SK-N-SH (cell line): Measurements from ENCODE around the gene TFRC. TPM values are rescaled to one million over a fixed set of nuclear protein-coding genes. Genes with fewer than 3 reads are reported as not detected.

Source experiments
- CTCF ChIA-PET: fragments of 300-600, 350-600 bp; formaldehyde crosslinking; extraction: SDS; loops from one replicate; lab custom pipeline; 2021; lab: Yijun Ruan, JAX
- POLR2A ChIA-PET: fragments of 350-600 bp; sonication (Branson Sonifier 250); formaldehyde crosslinking; extraction: SDS; loops from one replicate; lab custom pipeline; 2020; ENCODE audit warnings: antibody characterized with exemption, inconsistent platforms; lab: Yijun Ruan, JAX
- DNase-seq: peaks from one replicate; pipeline ENCODE4 v3.0.0; 2012
- H2AFZ ChIP-seq: fragments of 200-600 bp; sonication (generic); 2 replicates; pipeline ENCODE4 v1.8.1; 2016; ENCODE audit warnings: antibody characterized with exemption, mild to moderate bottlenecking, low read depth
- H3F3A ChIP-seq: fragments of 200-600 bp; sonication (generic); replicated peaks from 2 replicates; pipeline ENCODE3; 2016; ENCODE audit warnings: antibody characterized with exemption, mild to moderate bottlenecking; ENCODE audit not compliant: insufficient read depth
- H3K27ac ChIP-seq, 2 experiments: fragments of 200-500 bp in 1 of 2; fragments of 200-600 bp in 1 of 2; sonication (Bioruptor generic) in 1 of 2; sonication (generic), shearing (Covaris generic) in 1 of 2; 2 replicates each; pipeline versions ENCODE4 v1.5.1 to v1.6.1; 2014 to 2016; ENCODE audit warnings: low read depth in 2 of 2, inconsistent platforms in 1 of 2, low read length in 1 of 2, mild to moderate bottlenecking in 1 of 2, mixed read lengths in 1 of 2
- H3K27me3 ChIP-seq: fragments of 200-600 bp; sonication (generic), shearing (Covaris generic); 2 replicates; pipeline ENCODE4 v1.6.1; 2016; ENCODE audit warnings: mixed run types; ENCODE audit not compliant: insufficient read depth
- H3K36me3 ChIP-seq, 2 experiments: fragments of 200-500 bp in 1 of 2; fragments of 200-600 bp in 1 of 2; sonication (Bioruptor generic) in 1 of 2; sonication (generic) in 1 of 2; replicated peaks in 1 of 2; 2 replicates each; pipeline versions ENCODE3 to v1.5.1; 2014 to 2016; ENCODE audit warnings: low read length in 1 of 2, mild to moderate bottlenecking in 1 of 2; ENCODE audit not compliant: insufficient read depth in 2 of 2, control insufficient read depth in 1 of 2
- H3K4me1 ChIP-seq, 2 experiments: fragments of 200-500 bp in 1 of 2; fragments of 200-600 bp in 1 of 2; sonication (Bioruptor generic) in 1 of 2; sonication (generic), shearing (Covaris generic) in 1 of 2; 2 replicates each; pipeline versions ENCODE4 v1.5.1 to v1.6.1; 2014 to 2016; ENCODE audit warnings: low read depth in 1 of 2, low read length in 1 of 2, mixed run types in 1 of 2; ENCODE audit not compliant: insufficient read depth in 2 of 2, control insufficient read depth in 1 of 2
- H3K4me2 ChIP-seq: fragments of 200-600 bp; sonication (generic), shearing (Covaris generic); 2 replicates; pipeline ENCODE4 v1.6.1; 2017; ENCODE audit warnings: mixed run types
- H3K4me3 ChIP-seq, 2 experiments: fragments of 200-500 bp in 1 of 2; fragments of 200-600 bp in 1 of 2; sonication (Bioruptor generic) in 1 of 2; sonication (generic), shearing (Covaris generic) in 1 of 2; 2 replicates each; pipeline versions ENCODE4 v1.5.1 to v1.8.1; 2014 to 2016; ENCODE audit warnings: low read depth in 2 of 2, inconsistent platforms in 1 of 2, low read length in 1 of 2, mild to moderate bottlenecking in 1 of 2, mixed read lengths in 1 of 2, moderate library complexity in 1 of 2
- H3K79me2 ChIP-seq: fragments of 200-600 bp; sonication (generic); 2 replicates; pipeline ENCODE4 v1.8.1; 2017; ENCODE audit warnings: mild to moderate bottlenecking; ENCODE audit not compliant: insufficient read depth
- H3K9ac ChIP-seq: fragments of 200-600 bp; sonication (generic); 2 replicates; pipeline ENCODE4 v1.6.1; 2017; ENCODE audit warnings: mixed run types
- H3K9me2 ChIP-seq: fragments of 200-600 bp; sonication (generic); 2 replicates; pipeline ENCODE4 v1.6.1; 2017; ENCODE audit warnings: mixed run types
- H3K9me3 ChIP-seq: fragments of 200-600 bp; sonication (generic); 2 replicates; pipeline ENCODE4 v1.6.1; 2017; ENCODE audit warnings: mixed run types, mild to moderate bottlenecking, moderate library complexity
- H4K20me1 ChIP-seq: fragments of 200-600 bp; sonication (generic); 2 replicates; pipeline ENCODE4 v1.6.1; 2017; ENCODE audit warnings: mild to moderate bottlenecking, mixed run types; ENCODE audit not compliant: insufficient read depth
- CHD2 ChIP-seq: fragments of 150-350 bp; IDR thresholded peaks from 2 replicates; pipeline ENCODE4 v1.6.1; 2018; ENCODE audit warnings: low read length; ENCODE audit not compliant: partially characterized antibody
- EP300 ChIP-seq, 2 experiments: IDR thresholded peaks; 2 replicates each; pipeline versions ENCODE4 v1.4.0 to v1.6.1; 2012; ENCODE audit warnings: borderline replicate concordance in 1 of 2, low read depth in 1 of 2, low read length in 1 of 2
- FOSL2 ChIP-seq: IDR thresholded peaks from 2 replicates; pipeline ENCODE4 v1.4.0; 2012; ENCODE audit warnings: low read depth, mild to moderate bottlenecking, moderate library complexity, borderline replicate concordance
- FOXM1 ChIP-seq: IDR thresholded peaks from 2 replicates; pipeline ENCODE4 v1.4.0; 2012; ENCODE audit warnings: low read depth, mild to moderate bottlenecking
- JUND ChIP-seq: IDR thresholded peaks from 2 replicates; pipeline ENCODE4 v1.4.0; 2012
- MXI1 ChIP-seq: IDR thresholded peaks from 2 replicates; pipeline ENCODE4 v1.6.1; 2012; ENCODE audit warnings: mild to moderate bottlenecking, low read depth, low read length, improper control_type of control experiment
- NRF1 ChIP-seq: IDR thresholded peaks from 2 replicates; pipeline ENCODE4 v1.6.1; 2012; ENCODE audit warnings: low read depth, mild to moderate bottlenecking, low read length
- PBX3 ChIP-seq: IDR thresholded peaks from 2 replicates; pipeline ENCODE4; 2012
- POLR2AphosphoS5 ChIP-seq: IDR thresholded peaks from 2 replicates; pipeline ENCODE4 v1.6.1; 2012; ENCODE audit warnings: low read depth, low read length
- RAD21 ChIP-seq: IDR thresholded peaks from 2 replicates; pipeline ENCODE4 v1.6.1; 2012; ENCODE audit warnings: mild to moderate bottlenecking, low read length
- REST ChIP-seq: IDR thresholded peaks from 2 replicates; pipeline ENCODE4 v1.6.1; 2012; ENCODE audit warnings: mild to moderate bottlenecking, low read depth, low read length, moderate library complexity
- RFX5 ChIP-seq: IDR thresholded peaks from 2 replicates; pipeline ENCODE4 v1.6.1; 2012; ENCODE audit warnings: mild to moderate bottlenecking, improper control_type of control experiment, low read length
- RXRA ChIP-seq: IDR thresholded peaks from 2 replicates; pipeline ENCODE4 v1.4.0; 2012; ENCODE audit warnings: low read depth, mild to moderate bottlenecking, borderline replicate concordance
- TAF1 ChIP-seq: IDR thresholded peaks from 2 replicates; pipeline ENCODE4 v1.6.1; 2012; ENCODE audit warnings: low read depth, mild to moderate bottlenecking, low read length, moderate library complexity, borderline replicate concordance
- USF2 ChIP-seq: fragments of 150-350 bp; IDR thresholded peaks from 2 replicates; pipeline ENCODE4 v1.6.1; 2017; ENCODE audit warnings: antibody characterized with exemption, low read length, low read depth, borderline replicate concordance
- WGBS: methylation state at CpG from one replicate; pipeline ENCODE4 v1.1.6; 2017; ENCODE audit warnings: low lambda C conversion rate; 5-methylcytosine and 5-hydroxymethylcytosine counted together
- polyA plus RNA-seq, 3 experiments: library from polyadenylated mRNA; depleted of rRNA; stranded (reverse); fragments of >200 nt; gene quantifications; 2 replicates each; pipeline ENCODE4 v1.2.3, GENCODE V29; 2012
- TF ChIP-seq, protein P1 (sequence below): fragments of 200-600 bp; sonication (generic); IDR thresholded peaks from 2 replicates; pipeline ENCODE4 v1.6.1; 2017; ENCODE audit warnings: antibody characterized with exemption, mild to moderate bottlenecking, moderate library complexity

TFRC gene
- polyA plus RNA-seq, 1 of the 3 experiments (the other 2 are of a cell fraction), result 35.0 TPM

DNA sequence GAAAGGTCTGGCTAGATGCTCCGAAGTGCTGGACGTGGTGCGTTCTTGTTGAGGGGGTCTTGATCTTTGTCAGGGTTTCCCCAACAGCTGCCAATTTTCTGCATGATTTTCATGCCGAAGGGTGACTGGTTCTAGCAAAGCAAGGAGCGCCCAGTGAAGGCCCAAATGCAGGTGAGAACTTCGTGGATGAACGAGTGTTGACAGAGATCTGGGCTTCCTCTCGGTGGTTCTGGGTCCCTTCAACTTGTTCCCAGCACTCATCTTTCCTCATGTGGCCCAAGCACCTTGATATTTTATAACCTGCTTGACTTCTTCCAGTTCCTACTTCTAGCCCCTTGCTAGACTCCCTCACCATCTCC lies 40.8 kb upstream of the TFRC start (continued):
- TF ChIP-seq REST (no peak), POLR2AphosphoS5 (no peak)

GRCh38 chr3:196122021-196122687 lies 40.3 kb upstream of the TFRC start:
- WGBS, result 79% methylated on average over 14 of the region's 16 CpGs
- no peaks in the 10 kb centered on the region for H3K36me3 ChIP-seq
- no peak overlapping the region for H3K27ac ChIP-seq
- H3K9me2 ChIP-seq, result no peaks in the 10 kb centered on the region
- H3K4me1 ChIP-seq, result no peaks in the 10 kb centered on the region; a peak in 1 of 4 replicates
- no peak for DNase-seq
- H2AFZ ChIP-seq, result no peak overlapping the region
- no peaks in the 10 kb centered on the region; the same call in 1 of the 2 replicates for H3K27me3 ChIP-seq
- no peak overlapping the region for H3K4me2 ChIP-seq
- H3K79me2 ChIP-seq, result no peaks in the 10 kb centered on the region
- H3K9ac ChIP-seq, result no peak overlapping the region
- ChIA-PET CTCF (no interaction called here), POLR2A (no interaction called here)
- H3F3A ChIP-seq, result no peaks in the 10 kb centered on the region
- no peak for TF ChIP-seq JUND
- TF ChIP-seq, protein P1, sequence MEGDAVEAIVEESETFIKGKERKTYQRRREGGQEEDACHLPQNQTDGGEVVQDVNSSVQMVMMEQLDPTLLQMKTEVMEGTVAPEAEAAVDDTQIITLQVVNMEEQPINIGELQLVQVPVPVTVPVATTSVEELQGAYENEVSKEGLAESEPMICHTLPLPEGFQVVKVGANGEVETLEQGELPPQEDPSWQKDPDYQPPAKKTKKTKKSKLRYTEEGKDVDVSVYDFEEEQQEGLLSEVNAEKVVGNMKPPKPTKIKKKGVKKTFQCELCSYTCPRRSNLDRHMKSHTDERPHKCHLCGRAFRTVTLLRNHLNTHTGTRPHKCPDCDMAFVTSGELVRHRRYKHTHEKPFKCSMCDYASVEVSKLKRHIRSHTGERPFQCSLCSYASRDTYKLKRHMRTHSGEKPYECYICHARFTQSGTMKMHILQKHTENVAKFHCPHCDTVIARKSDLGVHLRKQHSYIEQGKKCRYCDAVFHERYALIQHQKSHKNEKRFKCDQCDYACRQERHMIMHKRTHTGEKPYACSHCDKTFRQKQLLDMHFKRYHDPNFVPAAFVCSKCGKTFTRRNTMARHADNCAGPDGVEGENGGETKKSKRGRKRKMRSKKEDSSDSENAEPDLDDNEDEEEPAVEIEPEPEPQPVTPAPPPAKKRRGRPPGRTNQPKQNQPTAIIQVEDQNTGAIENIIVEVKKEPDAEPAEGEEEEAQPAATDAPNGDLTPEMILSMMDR, result no peak
- TF ChIP-seq PBX3, result no peak
- no peak for TF ChIP-seq TAF1
- H3K9me3 ChIP-seq, result no peaks in the 10 kb centered on the region
- H3K4me3 ChIP-seq, result no peak overlapping the region
- H4K20me1 ChIP-seq, result no peaks in the 10 kb centered on the region

DNA sequence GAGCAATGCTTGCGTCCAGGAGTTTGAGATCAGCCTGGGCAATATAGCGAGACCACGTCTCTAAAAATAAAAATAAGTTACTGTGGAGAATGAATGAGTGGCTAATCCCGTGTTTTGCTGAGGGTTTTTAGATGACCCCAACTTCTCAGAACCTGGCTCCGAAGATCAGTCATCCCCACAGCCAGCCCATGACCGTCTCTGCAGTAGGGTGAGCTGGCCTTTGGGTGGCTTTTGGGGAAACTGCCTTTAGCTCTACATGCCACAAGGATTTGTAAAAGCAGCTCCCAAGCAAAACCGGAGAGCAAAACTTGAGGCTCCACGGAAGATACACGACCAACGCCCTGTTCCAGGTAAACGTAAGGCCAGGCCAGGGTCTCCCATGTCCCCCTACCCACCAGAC lies 39.2 kb upstream of the TFRC start:
- Histone ChIP-seq H3K9me2 (no peaks in the 10 kb centered on the region), H3K27me3 (no peaks in the 10 kb centered on the region; the same call in 1 of the 2 replicates), H3K27ac (no peak overlapping the region), H3K79me2 (no peaks in the 10 kb centered on the region), H3K9me3 (no peaks in the 10 kb centered on the region), H3F3A (no peaks in the 10 kb centered on the region), H4K20me1 (no peaks in the 10 kb centered on the region), H3K36me3 (no peaks in the 10 kb centered on the region), H2AFZ (no peak overlapping the region), H3K9ac (no peak overlapping the region), H3K4me3 (no peak overlapping the region), H3K4me1 (no peaks in the 10 kb centered on the region), H3K4me2 (no peak overlapping the region)
- ChIA-PET CTCF (no interaction called here), POLR2A (no interaction called here)
- 73% methylated on average over 11 of the region's 11 CpGs for WGBS
- no peak for DNase-seq
- no peak for TF ChIP-seq MXI1
- no peak for TF ChIP-seq EP300 (IDR thresholded peaks at IDR 0.05; ENCODE audit: borderline replicate concordance in 1 of 2, low read depth in 1 of 2, low read length in 1 of 2)
- no peak for TF ChIP-seq RAD21
- no peak for TF ChIP-seq CHD2
- TF ChIP-seq USF2, result no peak
- TF ChIP-seq PBX3, result no peak
- TF ChIP-seq RXRA, result no peak
- TF ChIP-seq RFX5, result no peak
- no peak for TF ChIP-seq POLR2AphosphoS5
- no peak for TF ChIP-seq FOXM1
- no peak for TF ChIP-seq NRF1
- TF ChIP-seq FOSL2, result no peak
